BLaER1 (cell line): ENCODE results near the gene ZNF22.

Experiments used
- H3K27ac ChIP-seq: shearing (Covaris generic); formaldehyde crosslinking; 2 replicates; pipeline ENCODE4 v1.8.1; 2022
- H3K27me3 ChIP-seq: shearing (Covaris generic); formaldehyde crosslinking; 2 replicates; pipeline ENCODE4 v1.8.1; 2022
- H3K36me3 ChIP-seq: shearing (Covaris generic); formaldehyde crosslinking; 2 replicates; pipeline ENCODE4 v1.8.1; 2022
- H3K4me1 ChIP-seq: shearing (Covaris generic); formaldehyde crosslinking; 2 replicates; pipeline ENCODE4 v1.8.1; 2022
- H3K4me2 ChIP-seq: shearing (Covaris generic); formaldehyde crosslinking; 2 replicates; pipeline ENCODE4 v1.8.1; 2022
- H3K4me3 ChIP-seq: shearing (Covaris generic); formaldehyde crosslinking; 2 replicates; pipeline ENCODE4 v1.8.1; 2022
- H3K9ac ChIP-seq: shearing (Covaris generic); formaldehyde crosslinking; 2 replicates; pipeline ENCODE4 v1.8.1; 2022
- H3K9me3 ChIP-seq: shearing (Covaris generic); formaldehyde crosslinking; 2 replicates; pipeline ENCODE4 v1.8.1; 2022
- H4K20me1 ChIP-seq: shearing (Covaris generic); formaldehyde crosslinking; 2 replicates; pipeline ENCODE4 v1.8.1; 2022
- Cebpa-rat ChIP-seq: shearing (Covaris generic); IDR thresholded peaks from 2 replicates; pipeline ENCODE4 v1.8.1; 2022

Gene ZNF22

DNA sequence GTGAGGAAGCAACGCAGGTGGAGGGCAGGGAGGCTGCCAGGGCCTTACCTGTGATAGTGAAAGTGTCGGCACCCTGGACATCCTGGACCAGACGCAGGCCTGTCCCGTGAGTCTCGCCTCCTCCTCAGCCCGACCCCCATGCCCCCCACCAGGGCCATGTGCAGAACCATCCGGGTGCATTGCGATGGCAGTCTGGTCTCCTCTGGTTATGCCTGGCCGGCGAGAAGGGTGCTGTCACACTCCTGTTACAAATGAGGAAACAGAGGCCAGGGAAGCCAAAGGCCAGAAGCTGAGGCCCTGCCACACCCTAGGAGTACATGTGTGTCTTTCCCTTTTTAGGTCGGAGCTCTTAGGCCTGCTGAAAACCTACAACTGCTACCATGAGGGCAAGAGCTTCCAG, 29.3 kb upstream of the ZNF22 start:
- Histone ChIP-seq H3K27me3 (no peaks in the 10 kb centered on the region), H4K20me1 (peaks cover 9% of the 10 kb centered on the region), H3K27ac (no peak overlapping the region), H3K36me3 (peaks cover 35% of the 10 kb centered on the region), H3K4me3 (no peak overlapping the region), H3K9ac (no peak overlapping the region), H3K4me2 (no peak overlapping the region), H3K4me1 (peaks cover 76% of the 10 kb centered on the region), H3K9me3 (no peaks in the 10 kb centered on the region)
- no peak for TF ChIP-seq Cebpa-rat

DNA sequence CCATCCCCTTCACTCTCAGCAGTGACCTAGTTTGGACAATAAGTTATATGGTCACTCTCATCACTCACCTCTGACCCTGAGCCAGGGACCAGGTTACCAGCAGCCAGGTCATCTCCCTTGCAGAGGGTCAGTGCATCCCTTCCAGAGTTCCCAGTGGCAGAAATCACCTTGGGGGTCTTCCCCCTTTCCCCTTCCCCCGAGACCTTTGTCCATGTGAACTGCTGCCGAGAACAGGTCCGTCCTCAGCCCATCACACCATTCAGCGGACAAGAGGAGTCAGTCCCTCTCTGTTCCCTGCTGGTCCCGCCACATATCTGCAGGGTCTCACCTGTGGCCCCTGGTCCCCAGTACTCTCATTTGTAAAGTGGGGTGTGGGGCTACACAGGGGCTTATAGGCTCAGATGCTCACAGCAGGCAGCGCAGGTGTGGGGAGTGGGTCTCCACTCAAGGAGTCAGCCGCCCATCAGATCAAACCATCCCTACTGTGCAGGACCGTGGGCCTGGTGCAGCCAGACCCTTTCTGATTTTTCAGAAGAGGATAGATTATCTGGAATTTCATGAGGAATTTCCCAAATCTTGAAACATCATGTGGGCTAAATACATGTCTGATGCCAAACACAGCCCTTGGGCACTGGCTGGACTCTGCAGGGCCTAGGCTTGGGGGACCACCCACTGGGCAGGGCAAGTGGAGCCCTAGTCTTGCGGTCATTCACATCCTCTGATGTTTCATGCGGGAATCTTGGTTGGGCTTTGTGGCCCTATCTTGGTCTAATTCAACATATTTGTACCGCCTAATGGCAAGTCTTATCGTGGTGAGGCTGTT, 28.6 kb upstream of the ZNF22 start:
- no peak overlapping the region for H3K4me3 ChIP-seq
- peak overlapping the region; percentile 82; the same call in 1 of the 2 replicates for H3K27ac ChIP-seq
- H3K27me3 ChIP-seq: no peaks in the 10 kb centered on the region
- no peak for TF ChIP-seq Cebpa-rat
- peak overlapping the region; percentile 19; the same call in 1 of the 2 replicates for H3K9ac ChIP-seq
- H4K20me1 ChIP-seq: peaks cover 16% of the 10 kb centered on the region
- H3K4me2 ChIP-seq: peak overlapping the region; percentile 98
- no peaks in the 10 kb centered on the region for H3K9me3 ChIP-seq
- peaks cover 41% of the 10 kb centered on the region for H3K36me3 ChIP-seq
- H3K4me1 ChIP-seq: peaks cover 76% of the 10 kb centered on the region

DNA sequence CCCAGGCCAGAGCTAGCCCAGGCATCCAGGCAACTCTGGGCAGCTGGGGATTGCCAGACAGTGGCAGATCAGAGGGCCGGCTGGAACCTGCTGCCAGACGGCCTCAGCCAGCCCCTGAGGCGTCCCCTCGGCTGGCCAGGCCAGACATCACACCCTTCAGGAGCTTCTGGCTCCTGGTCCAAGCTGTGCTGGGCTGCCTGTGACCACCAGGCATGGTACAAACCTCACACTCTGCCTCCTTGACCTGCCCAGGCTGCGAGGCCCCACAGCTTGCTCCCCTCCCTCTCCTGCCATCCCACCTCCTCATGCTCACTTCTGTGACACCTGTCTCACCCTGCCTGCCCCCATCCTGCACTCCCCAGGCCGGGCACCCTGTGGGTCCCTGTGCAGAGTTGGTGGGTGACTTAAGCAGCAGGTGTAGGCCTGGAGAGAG, 27.8 kb upstream of the ZNF22 start:
- peak overlapping the region; percentile 82; the same call in 1 of the 2 replicates for H3K27ac ChIP-seq
- peaks cover 23% of the 10 kb centered on the region for H4K20me1 ChIP-seq
- H3K4me1 ChIP-seq: peaks cover 76% of the 10 kb centered on the region
- H3K9ac ChIP-seq: peak overlapping the region; percentile 75
- TF ChIP-seq Cebpa-rat: no peak
- no peaks in the 10 kb centered on the region for H3K27me3 ChIP-seq
- H3K4me3 ChIP-seq: peak overlapping the region; percentile 62; the same call in 1 of the 2 replicates
- peak overlapping the region; percentile 98 for H3K4me2 ChIP-seq
- peaks cover 47% of the 10 kb centered on the region for H3K36me3 ChIP-seq
- no peaks in the 10 kb centered on the region for H3K9me3 ChIP-seq

- TF ChIP-seq Cebpa-rat: no peak
- Histone ChIP-seq H3K4me2 (peak overlapping the region; percentile 98), H3K4me1 (peaks cover 76% of the 10 kb centered on the region), H3K27me3 (no peaks in the 10 kb centered on the region), H3K27ac (peak overlapping the region; percentile 82), H3K9ac (peak overlapping the region; percentile 75), H3K4me3 (peak overlapping the region; percentile 62), H3K9me3 (no peaks in the 10 kb centered on the region), H3K36me3 (peaks cover 47% of the 10 kb centered on the region), H4K20me1 (peaks cover 23% of the 10 kb centered on the region)
Observed at GRCh38 chr10:44973323-44974081, 27.2 kb upstream of the ZNF22 start.

DNA sequence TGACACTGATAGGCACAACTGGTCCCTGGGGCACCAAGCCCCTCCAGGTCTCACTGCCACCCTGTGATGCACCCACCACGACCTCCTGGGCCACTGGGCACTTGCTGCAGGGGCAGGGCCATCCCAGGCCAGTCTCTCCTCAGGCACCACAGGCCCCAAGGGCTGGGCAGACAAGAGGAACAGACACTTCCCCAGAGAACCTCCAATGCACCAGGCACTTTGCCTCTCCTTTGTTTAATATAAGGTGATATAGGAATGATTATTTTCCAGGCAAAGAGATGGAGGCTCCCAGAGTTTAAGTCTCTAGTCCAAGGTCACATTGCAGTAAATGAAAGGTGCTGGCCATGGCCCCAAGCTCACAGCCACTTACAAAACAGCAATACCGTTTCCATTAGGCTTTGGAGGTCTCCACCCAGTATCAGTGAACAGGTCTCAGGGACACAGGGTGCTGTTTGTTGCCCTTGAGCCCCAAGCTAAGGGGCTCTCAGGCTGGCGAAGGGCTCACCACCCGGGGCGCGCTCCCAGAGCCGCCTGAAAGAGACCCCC, 26.6 kb upstream of the ZNF22 start:
- H3K27me3 ChIP-seq: no peaks in the 10 kb centered on the region
- H3K4me3 ChIP-seq: peak overlapping the region; percentile 62
- H3K4me1 ChIP-seq: peaks cover 76% of the 10 kb centered on the region
- H4K20me1 ChIP-seq: peaks cover 23% of the 10 kb centered on the region
- no peaks in the 10 kb centered on the region for H3K9me3 ChIP-seq
- H3K36me3 ChIP-seq: peaks cover 47% of the 10 kb centered on the region
- peak overlapping the region; percentile 75 for H3K9ac ChIP-seq
- peak overlapping the region; percentile 82 for H3K27ac ChIP-seq
- no peak for TF ChIP-seq Cebpa-rat
- H3K4me2 ChIP-seq: peak overlapping the region; percentile 98

DNA sequence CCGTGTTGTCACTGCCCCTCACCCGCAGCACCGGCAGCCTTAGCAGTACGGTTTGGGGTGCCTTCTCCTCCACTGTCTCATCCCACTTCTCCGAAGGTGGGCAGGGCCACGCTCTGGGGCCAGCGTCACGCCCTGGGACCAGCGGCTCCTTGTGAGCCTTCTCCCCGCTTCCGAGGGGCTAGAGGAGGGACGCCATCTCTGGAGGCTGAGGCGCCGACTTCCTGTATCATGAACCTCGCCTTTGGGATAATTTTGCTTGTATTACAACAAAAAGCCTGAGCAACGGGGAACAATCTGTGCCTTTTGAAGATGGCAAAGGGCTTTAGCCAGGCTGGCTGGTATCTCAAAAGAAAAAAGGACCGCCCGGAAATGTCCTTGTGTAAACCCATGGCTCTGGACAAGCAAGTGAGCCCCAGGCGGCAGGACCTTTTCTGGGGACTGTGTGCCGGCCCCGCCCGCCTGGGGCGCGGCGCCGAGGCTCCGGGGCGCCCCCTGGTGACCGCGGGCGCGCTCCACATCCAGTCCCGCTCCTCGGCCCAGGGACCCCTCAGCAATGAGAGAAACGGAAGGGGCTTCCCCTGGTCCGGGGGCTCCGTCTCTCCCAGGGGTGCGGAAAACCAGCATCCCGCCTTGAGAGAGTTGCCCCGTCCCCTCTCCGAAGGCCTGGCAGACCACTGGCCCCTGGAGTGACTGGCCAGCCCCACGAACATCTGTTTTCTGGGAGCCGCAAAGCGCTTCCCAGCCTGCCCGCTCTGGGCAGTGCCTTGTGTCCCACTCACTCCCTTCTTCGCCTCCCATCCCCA, 25.9 kb upstream of the ZNF22 start:
- peak overlapping the region; percentile 98 for H3K4me2 ChIP-seq
- peak overlapping the region; percentile 75 for H3K9ac ChIP-seq
- no peaks in the 10 kb centered on the region for H3K27me3 ChIP-seq
- TF ChIP-seq Cebpa-rat: no peak
- H3K4me1 ChIP-seq: peaks cover 81% of the 10 kb centered on the region
- H3K27ac ChIP-seq: peak overlapping the region; percentile 82
- no peaks in the 10 kb centered on the region for H3K9me3 ChIP-seq
- H3K36me3 ChIP-seq: peaks cover 40% of the 10 kb centered on the region
- peaks cover 23% of the 10 kb centered on the region for H4K20me1 ChIP-seq
- peak overlapping the region; percentile 62 for H3K4me3 ChIP-seq

GRCh38 chr10:44975431-44976331, 25.0 kb upstream of the ZNF22 start:
- peaks cover 89% of the 10 kb centered on the region for H3K4me1 ChIP-seq
- H3K27ac ChIP-seq: peak overlapping the region; percentile 86
- peak overlapping the region; percentile 100 for H3K4me2 ChIP-seq
- H3K9ac ChIP-seq: peak overlapping the region; percentile 88
- no peaks in the 10 kb centered on the region for H3K9me3 ChIP-seq
- peak overlapping the region; percentile 80 for H3K4me3 ChIP-seq
- peaks cover 23% of the 10 kb centered on the region for H4K20me1 ChIP-seq
- peaks cover 31% of the 10 kb centered on the region for H3K36me3 ChIP-seq
- H3K27me3 ChIP-seq: no peaks in the 10 kb centered on the region
- TF ChIP-seq Cebpa-rat: no peak

- peak overlapping the region; percentile 86 for H3K27ac ChIP-seq
- H3K4me2 ChIP-seq: peak overlapping the region; percentile 100
- H4K20me1 ChIP-seq: peaks cover 23% of the 10 kb centered on the region
- H3K27me3 ChIP-seq: no peaks in the 10 kb centered on the region
- H3K9me3 ChIP-seq: no peaks in the 10 kb centered on the region
- H3K36me3 ChIP-seq: peaks cover 22% of the 10 kb centered on the region
- peaks cover 97% of the 10 kb centered on the region for H3K4me1 ChIP-seq
- no peak for TF ChIP-seq Cebpa-rat
- H3K4me3 ChIP-seq: peak overlapping the region; percentile 80
- peak overlapping the region; percentile 88 for H3K9ac ChIP-seq
Observed at GRCh38 chr10:44976352-44977198, 24.1 kb upstream of the ZNF22 start.
